ENCODE results near the gene HTR6.

The HTR6 gene

GRCh38 chr1:19672237-19672636 is 7.6 kb downstream of the HTR6 start:
- peaks cover 0 to 58% (median 15%) of the 10 kb centered on the region in 5 experiments for H3K27me3 ChIP-seq (replicated peaks in 2 of 5; ENCODE audit: control insufficient read depth in 4 of 5, insufficient read depth in 5 of 5, low read length in 4 of 5)
- no peaks in the 10 kb centered on the region for H3K9me3 ChIP-seq (ENCODE audit: control extremely low read depth in 1 of 5, control insufficient read depth in 4 of 5, insufficient read depth in 2 of 5, low read depth in 1 of 5, low read length in 4 of 5)
- H3K36me3 ChIP-seq (ENCODE audit: control insufficient read depth in 4 of 4, insufficient read depth in 4 of 4, low read length in 3 of 4), result no peaks in the 10 kb centered on the region
- ChIA-PET CTCF (interaction anchor here (3.2 kb wide), 1 partner anchor 11 kb away, joined by 27 read pairs; no protein-coding TSS in a partner anchor), POLR2A (no interaction called here)
- DNase-seq, result no peak
- no peak overlapping the region for H3K4me3 ChIP-seq (ENCODE audit: control insufficient read depth in 1 of 7, extremely low read depth in 1 of 7, insufficient read depth in 4 of 7, low read depth in 2 of 7, low read length in 6 of 7)
- no peak overlapping the region for H3K27ac ChIP-seq (ENCODE audit: insufficient read depth in 1 of 2, low read depth in 1 of 2, low read length in 2 of 2, poor library complexity in 1 of 2, severe bottlenecking in 2 of 2)
- WGBS (ENCODE audit: insufficient coverage), result 83% methylated on average over 1 of the region's 6 CpGs
- H3K4me1 ChIP-seq (ENCODE audit: control extremely low read depth in 1 of 4, control insufficient read depth in 4 of 4, insufficient read depth in 4 of 4, low read length in 3 of 4), result no peaks in the 10 kb centered on the region

DNA sequence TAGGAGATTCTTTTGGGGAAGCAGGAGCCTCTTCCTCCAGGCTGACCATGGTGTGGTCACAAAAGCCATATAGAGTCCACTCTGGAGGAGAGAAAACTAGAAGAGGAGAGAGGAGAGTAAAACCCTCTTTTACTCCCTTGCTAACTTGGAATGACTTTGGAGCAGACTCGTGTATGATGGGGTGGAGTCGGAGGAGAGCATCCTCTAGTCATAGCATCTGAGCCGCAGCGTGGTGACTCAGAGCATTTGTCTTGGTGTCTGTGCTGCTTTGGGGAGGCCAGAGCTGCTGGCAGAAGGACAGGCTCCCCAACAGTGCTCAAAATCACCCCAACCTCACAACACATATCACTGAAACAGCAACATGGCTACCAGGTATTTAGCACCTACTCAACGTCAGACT is 11.1 kb downstream of the HTR6 start:
- CTCF ChIA-PET, result no interaction called here
- WGBS (ENCODE audit: insufficient coverage), result 100% methylated on average over 1 of the region's 5 CpGs
- DNase-seq, result no peak

DNA sequence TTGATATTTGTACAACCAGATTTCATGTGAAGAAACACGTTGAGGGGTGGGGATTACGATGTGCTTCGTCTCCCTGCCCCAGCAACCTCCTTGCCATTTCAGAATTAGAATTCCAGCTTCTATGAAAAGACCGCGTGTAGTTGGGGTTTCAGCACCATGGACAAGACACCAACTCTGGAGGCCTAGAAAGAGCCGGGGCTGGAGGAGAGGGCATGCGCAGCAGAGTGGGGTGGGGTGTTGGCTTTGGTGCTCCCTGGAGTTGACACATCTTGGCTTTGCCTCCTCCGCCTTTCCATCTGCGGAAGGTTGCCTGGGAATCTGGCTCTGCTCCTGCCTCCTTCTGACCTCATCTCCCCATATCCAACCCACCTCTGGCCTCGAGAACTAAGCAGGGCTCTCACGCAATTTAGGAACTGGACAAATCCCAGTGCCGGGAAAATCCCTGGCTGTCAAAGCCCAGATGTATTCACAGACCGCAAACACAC is 11.8 kb downstream of the HTR6 start:
- peak; percentile 39 to 74 (median 71) for DNase-seq

More for the DNA sequence above, 11.1 kb downstream of the HTR6 start:
- POLR2A ChIA-PET, result no interaction called here
- Histone ChIP-seq H3K4me3 (ENCODE audit: control insufficient read depth in 1 of 7, extremely low read depth in 1 of 7, insufficient read depth in 4 of 7, low read depth in 2 of 7, low read length in 6 of 7) (no peak overlapping the region), H3K27me3 (replicated peaks in 2 of 5; ENCODE audit: control insufficient read depth in 4 of 5, insufficient read depth in 5 of 5, low read length in 4 of 5) (peaks cover 0 to 35% (median 3%) of the 10 kb centered on the region in 5 experiments), H3K36me3 (ENCODE audit: control insufficient read depth in 4 of 4, insufficient read depth in 4 of 4, low read length in 3 of 4) (no peaks in the 10 kb centered on the region), H3K4me1 (ENCODE audit: control extremely low read depth in 1 of 4, control insufficient read depth in 4 of 4, insufficient read depth in 4 of 4, low read length in 3 of 4) (no peaks in the 10 kb centered on the region), H3K27ac (ENCODE audit: insufficient read depth in 1 of 2, low read depth in 1 of 2, low read length in 2 of 2, poor library complexity in 1 of 2, severe bottlenecking in 2 of 2) (no peak overlapping the region), H3K9me3 (ENCODE audit: control extremely low read depth in 1 of 5, control insufficient read depth in 4 of 5, insufficient read depth in 2 of 5, low read depth in 1 of 5, low read length in 4 of 5) (no peaks in the 10 kb centered on the region)

GRCh38 chr1:19678493-19678892 is 13.8 kb downstream of the HTR6 start:
- ChIA-PET POLR2A (no interaction called here), CTCF (interaction anchor here (1.0 kb wide), 1 partner anchor 27 kb away, joined by 3 read pairs; no protein-coding TSS in a partner anchor)
- whole genome bisulfite sequencing (ENCODE audit: insufficient coverage), result 83% methylated on average over 11 of the region's 11 CpGs

More for the DNA sequence above, 11.8 kb downstream of the HTR6 start:
- ChIA-PET POLR2A (no interaction called here), CTCF (interaction anchor here (1.4 kb wide), 1 partner anchor 14 kb away, joined by 4 read pairs; no protein-coding TSS in a partner anchor)
- WGBS (ENCODE audit: insufficient coverage), result 39% methylated on average over 9 of the region's 13 CpGs
- H3K4me1 ChIP-seq (ENCODE audit: control extremely low read depth in 1 of 4, control insufficient read depth in 4 of 4, insufficient read depth in 4 of 4, low read length in 3 of 4), result no peaks in the 10 kb centered on the region
- no peak overlapping the region for H3K27ac ChIP-seq (ENCODE audit: insufficient read depth in 1 of 2, low read depth in 1 of 2, low read length in 2 of 2, poor library complexity in 1 of 2, severe bottlenecking in 2 of 2)
- H3K4me3 ChIP-seq (ENCODE audit: control insufficient read depth in 1 of 7, extremely low read depth in 1 of 7, insufficient read depth in 4 of 7, low read depth in 2 of 7, low read length in 6 of 7), result no peak overlapping the region
- no peaks in the 10 kb centered on the region for H3K9me3 ChIP-seq (ENCODE audit: control extremely low read depth in 1 of 5, control insufficient read depth in 4 of 5, insufficient read depth in 2 of 5, low read depth in 1 of 5, low read length in 4 of 5)
- peaks cover 0 to 29% (median 3%) of the 10 kb centered on the region in 5 experiments for H3K27me3 ChIP-seq (replicated peaks in 2 of 5; ENCODE audit: control insufficient read depth in 4 of 5, insufficient read depth in 5 of 5, low read length in 4 of 5)
- H3K36me3 ChIP-seq (ENCODE audit: control insufficient read depth in 4 of 4, insufficient read depth in 4 of 4, low read length in 3 of 4), result no peaks in the 10 kb centered on the region

DNA sequence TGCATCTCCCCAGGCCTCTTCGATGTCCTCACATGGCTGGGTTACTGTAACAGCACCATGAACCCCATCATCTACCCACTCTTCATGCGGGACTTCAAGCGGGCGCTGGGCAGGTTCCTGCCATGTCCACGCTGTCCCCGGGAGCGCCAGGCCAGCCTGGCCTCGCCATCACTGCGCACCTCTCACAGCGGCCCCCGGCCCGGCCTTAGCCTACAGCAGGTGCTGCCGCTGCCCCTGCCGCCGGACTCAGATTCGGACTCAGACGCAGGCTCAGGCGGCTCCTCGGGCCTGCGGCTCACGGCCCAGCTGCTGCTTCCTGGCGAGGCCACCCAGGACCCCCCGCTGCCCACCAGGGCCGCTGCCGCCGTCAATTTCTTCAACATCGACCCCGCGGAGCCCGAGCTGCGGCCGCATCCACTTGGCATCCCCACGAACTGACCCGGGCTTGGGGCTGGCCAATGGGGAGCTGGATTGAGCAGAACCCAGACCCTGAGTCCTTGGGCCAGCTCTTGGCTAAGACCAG is 14.3 kb downstream of the HTR6 start:
- 92% methylated on average over 25 of the region's 34 CpGs for WGBS (ENCODE audit: insufficient coverage)
- ChIA-PET CTCF (interaction anchor here (1.0 kb wide), 1 partner anchor 27 kb away, joined by 3 read pairs; no protein-coding TSS in a partner anchor), POLR2A (no interaction called here)
- H3K9me3 ChIP-seq (ENCODE audit: control extremely low read depth in 1 of 5, control insufficient read depth in 4 of 5, insufficient read depth in 2 of 5, low read depth in 1 of 5, low read length in 4 of 5), result no peaks in the 10 kb centered on the region
- peaks cover 0 to 15% (median 0%) of the 10 kb centered on the region in 5 experiments for H3K27me3 ChIP-seq (replicated peaks in 2 of 5; ENCODE audit: control insufficient read depth in 4 of 5, insufficient read depth in 5 of 5, low read length in 4 of 5)
- peaks cover 0 to 10% (median 2%) of the 10 kb centered on the region in 4 experiments for H3K36me3 ChIP-seq (ENCODE audit: control insufficient read depth in 4 of 4, insufficient read depth in 4 of 4, low read length in 3 of 4)
- DNase-seq, result no peak
- no peak overlapping the region for H3K4me3 ChIP-seq (ENCODE audit: control insufficient read depth in 1 of 7, extremely low read depth in 1 of 7, insufficient read depth in 4 of 7, low read depth in 2 of 7, low read length in 6 of 7)
- no peak overlapping the region for H3K27ac ChIP-seq (ENCODE audit: insufficient read depth in 1 of 2, low read depth in 1 of 2, low read length in 2 of 2, poor library complexity in 1 of 2, severe bottlenecking in 2 of 2)
- no peaks in the 10 kb centered on the region for H3K4me1 ChIP-seq (ENCODE audit: control extremely low read depth in 1 of 4, control insufficient read depth in 4 of 4, insufficient read depth in 4 of 4, low read length in 3 of 4)

More at GRCh38 chr1:19678493-19678892, 13.8 kb downstream of the HTR6 start:
- peaks cover 0 to 15% (median 0%) of the 10 kb centered on the region in 5 experiments for H3K27me3 ChIP-seq (replicated peaks in 2 of 5; ENCODE audit: control insufficient read depth in 4 of 5, insufficient read depth in 5 of 5, low read length in 4 of 5)
- no peak overlapping the region for H3K4me3 ChIP-seq (ENCODE audit: control insufficient read depth in 1 of 7, extremely low read depth in 1 of 7, insufficient read depth in 4 of 7, low read depth in 2 of 7, low read length in 6 of 7)
- no peaks in the 10 kb centered on the region for H3K4me1 ChIP-seq (ENCODE audit: control extremely low read depth in 1 of 4, control insufficient read depth in 4 of 4, insufficient read depth in 4 of 4, low read length in 3 of 4)
- peaks cover 0 to 10% (median 2%) of the 10 kb centered on the region in 4 experiments for H3K36me3 ChIP-seq (ENCODE audit: control insufficient read depth in 4 of 4, insufficient read depth in 4 of 4, low read length in 3 of 4)
- H3K27ac ChIP-seq (ENCODE audit: insufficient read depth in 1 of 2, low read depth in 1 of 2, low read length in 2 of 2, poor library complexity in 1 of 2, severe bottlenecking in 2 of 2), result no peak overlapping the region
- H3K9me3 ChIP-seq (ENCODE audit: control extremely low read depth in 1 of 5, control insufficient read depth in 4 of 5, insufficient read depth in 2 of 5, low read depth in 1 of 5, low read length in 4 of 5), result no peaks in the 10 kb centered on the region
- DNase-seq, result no peak

GRCh38 chr1:19679691-19680090 is 15.0 kb downstream of the HTR6 start:
- H3K27ac ChIP-seq (ENCODE audit: insufficient read depth in 1 of 2, low read depth in 1 of 2, low read length in 2 of 2, poor library complexity in 1 of 2, severe bottlenecking in 2 of 2), result no peak overlapping the region
- no peaks in the 10 kb centered on the region for H3K9me3 ChIP-seq (ENCODE audit: control extremely low read depth in 1 of 5, control insufficient read depth in 4 of 5, insufficient read depth in 2 of 5, low read depth in 1 of 5, low read length in 4 of 5)
- no peak for DNase-seq
- WGBS (ENCODE audit: insufficient coverage), result 100% methylated on average over 3 of the region's 4 CpGs
- H3K36me3 ChIP-seq (ENCODE audit: control insufficient read depth in 4 of 4, insufficient read depth in 4 of 4, low read length in 3 of 4), result peaks cover 0 to 10% (median 2%) of the 10 kb centered on the region in 4 experiments
- no peak overlapping the region for H3K4me3 ChIP-seq (ENCODE audit: control insufficient read depth in 1 of 7, extremely low read depth in 1 of 7, insufficient read depth in 4 of 7, low read depth in 2 of 7, low read length in 6 of 7)
- ChIA-PET CTCF (interaction anchor here (1.5 kb wide), 1 partner anchor 18 kb away, joined by 3 read pairs; no protein-coding TSS in a partner anchor), POLR2A (no interaction called here)
- H3K27me3 ChIP-seq (replicated peaks in 2 of 5; ENCODE audit: control insufficient read depth in 4 of 5, insufficient read depth in 5 of 5, low read length in 4 of 5), result peaks cover 0 to 14% (median 0%) of the 10 kb centered on the region in 5 experiments
- no peaks in the 10 kb centered on the region for H3K4me1 ChIP-seq (ENCODE audit: control extremely low read depth in 1 of 4, control insufficient read depth in 4 of 4, insufficient read depth in 4 of 4, low read length in 3 of 4)

GRCh38 chr1:19680644-19681043 is 16.0 kb downstream of the HTR6 start:
- ChIA-PET CTCF (interaction anchor here (1.5 kb wide), 1 partner anchor 19 kb away, joined by 3 read pairs; no protein-coding TSS in a partner anchor), POLR2A (no interaction called here)
- H3K4me1 ChIP-seq (ENCODE audit: control extremely low read depth in 1 of 4, control insufficient read depth in 4 of 4, insufficient read depth in 4 of 4, low read length in 3 of 4), result no peaks in the 10 kb centered on the region
- H3K36me3 ChIP-seq (ENCODE audit: control insufficient read depth in 4 of 4, insufficient read depth in 4 of 4, low read length in 3 of 4), result peaks cover 0 to 10% (median 2%) of the 10 kb centered on the region in 4 experiments
- peaks cover 0 to 8% (median 0%) of the 10 kb centered on the region in 5 experiments for H3K27me3 ChIP-seq (replicated peaks in 2 of 5; ENCODE audit: control insufficient read depth in 4 of 5, insufficient read depth in 5 of 5, low read length in 4 of 5)
- WGBS (ENCODE audit: insufficient coverage), result 100% methylated on average over 2 of the region's 7 CpGs
- DNase-seq, result no peak
- no peak overlapping the region for H3K27ac ChIP-seq (ENCODE audit: insufficient read depth in 1 of 2, low read depth in 1 of 2, low read length in 2 of 2, poor library complexity in 1 of 2, severe bottlenecking in 2 of 2)
- no peaks in the 10 kb centered on the region for H3K9me3 ChIP-seq (ENCODE audit: control extremely low read depth in 1 of 5, control insufficient read depth in 4 of 5, insufficient read depth in 2 of 5, low read depth in 1 of 5, low read length in 4 of 5)
- H3K4me3 ChIP-seq (ENCODE audit: control insufficient read depth in 1 of 7, extremely low read depth in 1 of 7, insufficient read depth in 4 of 7, low read depth in 2 of 7, low read length in 6 of 7), result no peak overlapping the region

Measured in common myeloid progenitor, CD34-positive (primary cell).